Body of pancreas (tissue), 4 donors: ENCODE measurements around the gene ATOH8. TPM values are rescaled to one million over a fixed set of nuclear protein-coding genes. Genes with fewer than 3 reads are reported as not detected.

Experiments used
- ATAC-seq: fragments of 150-250 bp; one replicate; pipeline ENCODE4 v1.9.1; 2016
- DNase-seq, 4 donors: peaks; one replicate each; pipeline ENCODE4 v3.0.0-alpha.2; 2019
- H3K27ac ChIP-seq, 4 donors: fragments of 200-600 bp; sonication (generic); 1 replicate in 3 of 4; 2 replicates in 1 of 4; pipeline versions ENCODE4 v1.5.1 to v1.6.1; 2016 to 2019; ENCODE audit warnings: mild to moderate bottlenecking in 1 of 4, mixed read lengths in 1 of 4, moderate library complexity in 1 of 4
- H3K27me3 ChIP-seq, 2 donors: fragments of 200-600 bp; sonication (generic); one replicate each; pipeline ENCODE4 v1.6.0; 2016; ENCODE audit warnings: mild to moderate bottlenecking in 1 of 2
- H3K36me3 ChIP-seq, 2 donors: fragments of 200-600 bp; sonication (generic); replicated peaks in 1 of 2; 2 replicates each; pipeline ENCODE4 v1.5.1; 2016; ENCODE audit warnings: low read depth in 2 of 2; ENCODE audit not compliant: insufficient read depth in 1 of 2
- H3K4me1 ChIP-seq: fragments of 200-600 bp; sonication (generic); one replicate; pipeline ENCODE4 v1.6.0; 2016
- H3K4me3 ChIP-seq, 2 donors: fragments of 200-600 bp; sonication (generic); 1 replicate in 1 of 2; 2 replicates in 1 of 2; pipeline ENCODE4 v1.5.1; 2016 to 2019
- H3K9me3 ChIP-seq, 3 donors: fragments of 200-600 bp; sonication (generic); 1 replicate in 2 of 3; 2 replicates in 1 of 3; pipeline ENCODE4 v1.5.1; 2016
- CTCF ChIP-seq, 7 experiments: fragments of 450-650 bp in 4 of 7; fragments of 200-600 bp in 3 of 7; sonication (generic) in 3 of 7; IDR thresholded peaks; one replicate each; pipeline ENCODE4 v1.5.1; 2016 to 2019; ENCODE audit warnings: antibody characterized with exemption in 7 of 7
- POLR2A ChIP-seq, 3 donors: fragments of 450-650 bp; IDR thresholded peaks; one replicate each; pipeline ENCODE4 v1.6.1; 2016; ENCODE audit warnings: antibody characterized with exemption in 3 of 3, mild to moderate bottlenecking in 2 of 3
- WGBS, 2 donors: methylation state at CpG; one replicate each; pipeline ENCODE4 v1.1.5; 2017; 5-methylcytosine and 5-hydroxymethylcytosine counted together
- intact Hi-C: fragments of 100-400 bp; cut with DNase I; formaldehyde crosslinking; loops from one replicate; pipeline ENCODE4 v1.15.1; 2023
- total RNA-seq, 2 donors: library from RNA; depleted of rRNA; stranded (reverse); fragments of >200 nt; gene quantifications; one replicate each; pipeline ENCODE4 v1.1.0, GENCODE V29; 2016

ATOH8 gene
- total RNA-seq, 2 donors from 2014 or later: 12.9 to 14.5 TPM

- intact Hi-C loops: loop anchor here (10.0 kb wide), 1 partner anchor 364 kb away; no protein-coding TSS in a partner anchor
- H3K9me3 ChIP-seq: no peaks in the 10 kb centered on the region
- no peaks in the 10 kb centered on the region for H3K27me3 ChIP-seq
- no peak overlapping the region for H3K4me3 ChIP-seq
- no peaks in the 10 kb centered on the region for H3K36me3 ChIP-seq
- no peak for ATAC-seq
- 95 to 100% methylated on average over 1 of the region's 1 CpG for whole genome bisulfite sequencing, 2 donors
- TF ChIP-seq POLR2A (IDR thresholded peaks at IDR 0.05): no peak
- no peak for TF ChIP-seq CTCF (IDR thresholded peaks at IDR 0.05)
- peaks cover 12% of the 10 kb centered on the region for H3K4me1 ChIP-seq
- no peak for DNase-seq
- H3K27ac ChIP-seq: no peak overlapping the region
Observed at GRCh38 chr2:85720533-85720932, 33.3 kb upstream of the ATOH8 start.

DNA sequence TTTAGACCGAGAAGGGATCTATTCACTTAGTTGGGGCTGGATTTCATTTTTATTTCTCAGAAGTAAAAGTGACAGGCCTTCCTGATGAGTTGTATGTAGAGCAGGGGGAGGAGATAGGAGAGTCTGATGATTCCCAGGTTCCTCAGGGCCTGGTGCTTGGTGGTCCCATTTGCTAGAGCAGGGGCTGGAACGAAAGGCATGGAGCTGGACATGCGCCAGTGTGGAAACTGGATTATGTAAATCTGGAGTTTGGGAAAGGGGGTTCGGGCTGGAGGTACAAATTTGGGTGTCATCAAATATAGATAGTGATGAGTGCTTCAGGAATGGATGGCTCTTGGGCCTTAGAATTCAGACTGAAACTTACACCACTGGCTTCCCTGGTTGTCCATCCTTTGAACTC lies 32.1 kb upstream of the ATOH8 start:
- Histone ChIP-seq H3K4me3 (no peak overlapping the region), H3K4me1 (peaks cover 12% of the 10 kb centered on the region), H3K9me3 (no peaks in the 10 kb centered on the region), H3K27me3 (no peaks in the 10 kb centered on the region), H3K36me3 (no peaks in the 10 kb centered on the region), H3K27ac (no peak overlapping the region)
- ATAC-seq: no peak
- no peak for TF ChIP-seq POLR2A (IDR thresholded peaks at IDR 0.05)
- TF ChIP-seq CTCF (IDR thresholded peaks at IDR 0.05): no peak
- WGBS, 2 donors: 85 to 89% methylated on average over 4 of the region's 4 CpGs
- intact Hi-C loops: loop anchor here (10.0 kb wide), 1 partner anchor 363 kb away; no protein-coding TSS in a partner anchor
- DNase-seq: no peak

- H3K27ac ChIP-seq: no peak overlapping the region
- no peaks in the 10 kb centered on the region for H3K9me3 ChIP-seq
- peaks cover 12% of the 10 kb centered on the region for H3K4me1 ChIP-seq
- ATAC-seq (no peak), DNase-seq (no peak)
- TF ChIP-seq CTCF (IDR thresholded peaks at IDR 0.05) (no peak), POLR2A (IDR thresholded peaks at IDR 0.05) (no peak)
- H3K36me3 ChIP-seq: no peaks in the 10 kb centered on the region
- H3K27me3 ChIP-seq: no peaks in the 10 kb centered on the region
- no peak overlapping the region for H3K4me3 ChIP-seq
- intact Hi-C loops: loop anchor here (10.0 kb wide), 1 partner anchor 362 kb away; no protein-coding TSS in a partner anchor
- 83 to 96% methylated on average over 5 to 6 of the region's 6 CpGs for WGBS, 2 donors
Observed at GRCh38 chr2:85722519-85722918, 31.3 kb upstream of the ATOH8 start.

- intact Hi-C loops: loop anchor here (10.0 kb wide), 1 partner anchor 361 kb away; no protein-coding TSS in a partner anchor
- Histone ChIP-seq H3K27ac (no peak overlapping the region), H3K27me3 (no peaks in the 10 kb centered on the region), H3K36me3 (no peaks in the 10 kb centered on the region), H3K4me3 (no peak overlapping the region), H3K9me3 (no peaks in the 10 kb centered on the region), H3K4me1 (peaks cover 11% of the 10 kb centered on the region)
- no peak for TF ChIP-seq CTCF (IDR thresholded peaks at IDR 0.05)
- TF ChIP-seq POLR2A (IDR thresholded peaks at IDR 0.05): no peak
- no peak for DNase-seq
- ATAC-seq: no peak
- WGBS, 2 donors: 100% methylated on average over 2 of the region's 2 CpGs
Observed at GRCh38 chr2:85723707-85724360, 30.0 kb upstream of the ATOH8 start.

GRCh38 chr2:85724731-85725181 lies 29.0 kb upstream of the ATOH8 start:
- 83% methylated on average over 5 of the region's 5 CpGs for WGBS, 2 donors
- no peak for ATAC-seq
- intact Hi-C loops: loop anchor here (10.0 kb wide), 1 partner anchor 360 kb away; no protein-coding TSS in a partner anchor

More at GRCh38 chr2:85724731-85725181, 29.0 kb upstream of the ATOH8 start:
- no peak overlapping the region for H3K4me3 ChIP-seq
- no peaks in the 10 kb centered on the region for H3K36me3 ChIP-seq
- no peaks in the 10 kb centered on the region for H3K9me3 ChIP-seq
- H3K4me1 ChIP-seq: peaks cover 8% of the 10 kb centered on the region
- H3K27ac ChIP-seq: no peak overlapping the region
- H3K27me3 ChIP-seq: no peaks in the 10 kb centered on the region
- no peak for TF ChIP-seq POLR2A (IDR thresholded peaks at IDR 0.05)
- no peak for DNase-seq
